Endodermal cell (in vitro differentiated cells): ENCODE results near the gene EFNA2. TPM values are rescaled to one million over a fixed set of nuclear protein-coding genes. Genes with fewer than 3 reads are reported as not detected.

Experiments
- DNase-seq: peaks from one replicate; pipeline ENCODE4 v3.0.0-alpha.2; 2017
- H3K27ac ChIP-seq: 2 replicates; pipeline ENCODE4 v1.5.1; 2013; ENCODE audit warnings: mild to moderate bottlenecking, low read depth, low read length, moderate library complexity
- H3K27me3 ChIP-seq: 2 replicates; pipeline ENCODE4 v1.6.1; 2013; ENCODE audit warnings: mild to moderate bottlenecking, low read length, moderate library complexity; ENCODE audit not compliant: insufficient read depth, control insufficient read depth, poor library complexity, severe bottlenecking
- H3K36me3 ChIP-seq: 2 replicates; pipeline ENCODE4 v1.7.0; 2013; ENCODE audit warnings: mild to moderate bottlenecking, low read length, moderate library complexity; ENCODE audit not compliant: control insufficient read depth, insufficient read depth
- H3K4me1 ChIP-seq: one replicate; pipeline ENCODE4 v1.7.0; 2013; ENCODE audit warnings: low read length; ENCODE audit not compliant: control insufficient read depth, insufficient read depth
- H3K4me3 ChIP-seq: 2 replicates; pipeline ENCODE4 v1.5.1; 2013; ENCODE audit warnings: mild to moderate bottlenecking, low read length, moderate library complexity
- H3K9ac ChIP-seq: 2 replicates; pipeline ENCODE4 v1.6.1; 2013; ENCODE audit warnings: mild to moderate bottlenecking, low read length, moderate library complexity; ENCODE audit not compliant: poor library complexity, severe bottlenecking; ENCODE audit errors: extremely low read depth
- H3K9me3 ChIP-seq: 2 replicates; pipeline ENCODE4 v1.6.1; 2013; ENCODE audit warnings: mild to moderate bottlenecking, low read length, moderate library complexity; ENCODE audit not compliant: control insufficient read depth
- H3K27ac Mint-ChIP-seq: 2 replicates; pipeline ENCODE4 v1.8.0; 2020; ENCODE audit warnings: mixed read lengths
- H3K27me3 Mint-ChIP-seq: 2 replicates; pipeline ENCODE4 v1.8.0; 2021; ENCODE audit warnings: mild to moderate bottlenecking, mixed read lengths; ENCODE audit not compliant: insufficient read depth
- H3K36me3 Mint-ChIP-seq: 2 replicates; pipeline ENCODE4 v1.8.0; 2020; ENCODE audit warnings: low read depth, mixed read lengths
- H3K4me1 Mint-ChIP-seq: 2 replicates; pipeline ENCODE4 v1.8.0; 2020; ENCODE audit warnings: mixed read lengths
- H3K4me3 Mint-ChIP-seq: 2 replicates; pipeline ENCODE4 v1.8.0; 2020; ENCODE audit warnings: mild to moderate bottlenecking, moderate library complexity, mixed read lengths
- H3K9me3 Mint-ChIP-seq: 2 replicates; pipeline ENCODE4 v1.8.0; 2020; ENCODE audit warnings: mild to moderate bottlenecking, mixed read lengths
- CTCF ChIP-seq: fragments of 200-600 bp; sonication (generic); conservative IDR thresholded peaks from 2 replicates; pipeline ENCODE4 v1.5.0; 2021; ENCODE audit warnings: antibody characterized with exemption, mild to moderate bottlenecking
- WGBS, 2 experiments: methylation state at CpG; one replicate each; pipeline versions ENCODE4 v1.1.5 to v1.1.7; 2013; ENCODE audit warnings: missing lambda C conversion rate in 2 of 2, mixed read lengths in 1 of 2; ENCODE audit not compliant: insufficient coverage in 1 of 2, insufficient read length in 1 of 2; 5-methylcytosine and 5-hydroxymethylcytosine counted together
- total RNA-seq, 2 donors: library from RNA; stranded (reverse); fragmentation: NEBNext Ultra II Directional in 1 of 2; extraction: Animal tissue kit (Norgen Biotek cat#: 25700) in 1 of 2; gene quantifications; 2 replicates in 1 of 2; 3 replicates in 1 of 2; pipeline ENCODE4 v1.2.1, GENCODE V29; 2021

Gene EFNA2
- total RNA-seq, 2 donors from 2014 or later: 28.6 to 30.7 TPM

DNA sequence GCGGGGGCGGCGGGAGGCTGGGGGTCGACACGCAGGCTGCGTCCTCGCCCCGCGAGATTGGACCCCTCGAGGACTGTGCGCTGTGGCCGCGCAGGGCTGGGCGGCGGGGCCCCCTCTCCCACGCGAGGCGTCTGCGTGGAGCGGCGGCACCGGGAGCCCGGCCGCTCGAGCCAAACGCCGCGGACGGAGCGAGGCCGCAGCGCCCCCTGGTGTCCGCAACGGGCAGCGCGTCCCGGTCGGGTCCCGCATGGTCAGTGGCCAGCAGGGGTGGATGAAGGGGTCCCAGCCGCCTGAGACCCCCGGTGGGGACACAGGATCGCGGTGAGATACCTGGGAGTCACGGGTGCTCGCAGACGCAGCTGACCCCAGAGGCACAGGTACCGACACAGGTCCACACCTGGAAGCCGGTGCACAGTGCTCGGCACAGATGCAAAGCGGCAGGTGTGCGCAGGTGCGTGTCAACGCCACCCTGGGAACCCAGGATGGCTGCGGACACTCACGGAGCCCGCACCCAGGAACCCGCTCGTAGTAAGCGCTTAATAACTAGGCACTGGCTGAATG, 18.7 kb upstream of the EFNA2 start:
- WGBS, 2 experiments: 3% methylated on average over 26 to 59 of the region's 59 CpGs
- DNase-seq: peak; percentile 93
- TF ChIP-seq CTCF: peak; percentile 98
- Histone ChIP-seq H3K36me3 (peaks cover 14% of the 10 kb centered on the region), H3K4me3 (peak overlapping the region; percentile 76), H3K27ac (no peak overlapping the region), H3K4me1 (peaks cover 28% of the 10 kb centered on the region), H3K9ac (no peak overlapping the region), H3K27me3 (peaks cover 9% of the 10 kb centered on the region), H3K9me3 (no peaks in the 10 kb centered on the region)
- H3K36me3 Mint-ChIP-seq: peaks cover 23% of the 10 kb centered on the region
- H3K9me3 Mint-ChIP-seq: no peaks in the 10 kb centered on the region
- H3K27me3 Mint-ChIP-seq: peaks cover 17% of the 10 kb centered on the region
- H3K27ac Mint-ChIP-seq: peak overlapping the region; percentile 68
- peak overlapping the region; percentile 51 for H3K4me3 Mint-ChIP-seq
- H3K4me1 Mint-ChIP-seq: peaks cover 30% of the 10 kb centered on the region

DNA sequence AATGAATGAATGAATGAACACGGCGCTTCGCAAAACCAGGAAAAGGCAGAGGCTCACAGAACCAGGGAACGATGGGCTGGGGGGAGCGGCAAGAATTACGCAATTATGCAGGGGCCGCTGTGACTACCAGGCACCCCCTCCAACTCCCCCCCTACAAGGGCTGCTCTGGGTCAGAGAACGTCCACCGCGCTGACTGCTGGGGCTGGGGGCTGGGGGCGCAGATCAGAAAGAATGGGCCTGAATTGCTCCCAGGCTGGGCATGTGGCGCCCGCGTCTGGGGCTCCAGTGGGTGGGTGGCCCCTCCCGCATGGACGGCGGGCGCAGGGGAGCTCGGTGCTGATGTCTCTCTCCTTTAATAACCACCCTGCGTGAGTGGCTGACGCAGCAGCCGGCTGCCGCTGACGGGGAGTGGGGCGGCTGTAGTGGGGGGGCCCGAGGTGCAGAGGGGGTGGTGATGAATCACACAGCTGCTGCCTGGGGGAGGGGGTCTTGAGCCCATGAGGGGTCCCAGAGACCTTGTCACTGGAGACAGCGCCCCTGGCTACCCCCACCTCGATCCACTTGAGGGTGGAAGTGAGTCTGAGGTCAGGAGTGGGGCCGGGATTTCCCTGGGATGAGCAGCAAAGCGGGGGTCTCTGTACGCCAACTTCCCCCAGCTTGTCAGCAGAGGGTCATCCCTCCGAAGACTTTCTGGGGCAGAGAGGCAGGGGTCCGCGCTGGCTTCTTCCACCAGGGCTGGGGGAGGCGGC, 18.0 kb upstream of the EFNA2 start:
- peak; percentile 70 for DNase-seq
- Mint-ChIP-seq H3K9me3 (no peaks in the 10 kb centered on the region), H3K4me3 (peak overlapping the region; percentile 82), H3K27ac (peak overlapping the region; percentile 68), H3K27me3 (peaks cover 17% of the 10 kb centered on the region), H3K4me1 (peaks cover 31% of the 10 kb centered on the region), H3K36me3 (peaks cover 29% of the 10 kb centered on the region)
- H3K9ac ChIP-seq: no peak overlapping the region
- H3K4me3 ChIP-seq: peak overlapping the region; percentile 66
- peaks cover 21% of the 10 kb centered on the region for H3K36me3 ChIP-seq
- peaks cover 9% of the 10 kb centered on the region for H3K27me3 ChIP-seq
- no peak overlapping the region for H3K27ac ChIP-seq
- TF ChIP-seq CTCF: no peak
- H3K9me3 ChIP-seq: no peaks in the 10 kb centered on the region
- H3K4me1 ChIP-seq: peaks cover 22% of the 10 kb centered on the region
- WGBS, 2 experiments: 32 to 34% methylated on average over 11 to 32 of the region's 35 CpGs

- DNase-seq: peak; percentile 63
- Histone ChIP-seq H3K27ac (no peak overlapping the region), H3K9ac (no peak overlapping the region), H3K4me1 (peaks cover 20% of the 10 kb centered on the region), H3K4me3 (peak overlapping the region; percentile 32), H3K27me3 (peaks cover 9% of the 10 kb centered on the region), H3K9me3 (no peaks in the 10 kb centered on the region), H3K36me3 (peaks cover 28% of the 10 kb centered on the region)
- peaks cover 33% of the 10 kb centered on the region for H3K36me3 Mint-ChIP-seq
- peaks cover 17% of the 10 kb centered on the region for H3K27me3 Mint-ChIP-seq
- no peaks in the 10 kb centered on the region for H3K9me3 Mint-ChIP-seq
- peak overlapping the region; percentile 78 for H3K27ac Mint-ChIP-seq
- 47 to 66% methylated on average over 16 to 40 of the region's 40 CpGs for WGBS, 2 experiments
- H3K4me3 Mint-ChIP-seq: peak overlapping the region; percentile 82
- peaks cover 32% of the 10 kb centered on the region for H3K4me1 Mint-ChIP-seq
- TF ChIP-seq CTCF: no peak
Measured at GRCh38 chr19:1268226-1269064, 17.2 kb upstream of the EFNA2 start.
